GM12878 (cell line): ENCODE measurements around the gene ECM1. TPM values are rescaled to one million over a fixed set of nuclear protein-coding genes. Genes with fewer than 3 reads are reported as not detected.

ENCODE experiments used
- ATAC-seq: fragments of 200-7000 bp; cut with Tn5 transposase; 3 replicates; pipeline ENCODE4 v1.9.1; 2020; ENCODE audit warnings: mild to moderate bottlenecking, moderate library complexity
- BruUV-seq: library from RNA; stranded (reverse); fragments of 400-500 nt; replicated peaks from 2 replicates; lab custom pipeline; 2021; lab: Mats Ljungman, UMichigan
- CTCF ChIA-PET: fragments of 300-600 bp; sonication (Branson Sonifier 250); formaldehyde crosslinking; extraction: SDS; loops from one replicate; lab custom pipeline; 2021; ENCODE audit warnings: inconsistent platforms; lab: Yijun Ruan, JAX
- POLR2A ChIA-PET: fragments of 350-600 bp; formaldehyde crosslinking; extraction: SDS; loops from one replicate; lab custom pipeline; 2021; ENCODE audit warnings: inconsistent platforms; lab: Charles Lee
- RAD21 ChIA-PET: fragments of 300-600 bp; sonication (Branson Sonifier 250); formaldehyde crosslinking; loops from one replicate; lab custom pipeline; 2023; ENCODE audit warnings: antibody characterized with exemption; ENCODE audit not compliant: unreplicated experiment; lab: Charles Lee
- SMC1A ChIA-PET: fragments of 300-600 bp; sonication (Branson Sonifier 250); formaldehyde crosslinking; loops from one replicate; lab custom pipeline; 2023; ENCODE audit not compliant: unreplicated experiment, uncharacterized antibody; lab: Charles Lee
- DNase-seq: peaks from one replicate; pipeline ENCODE4 v3.0.0-alpha.2; 2011; ENCODE audit warnings: low read depth, low spot score
- FAIRE-seq: peaks from 3 replicates; lab custom pipeline; 2011; peaks lifted over from hg19 to GRCh38; lab: Jason Lieb, UNC
- H2AFZ ChIP-seq: 2 replicates; pipeline ENCODE4 v1.6.0; 2011; ENCODE audit warnings: low read depth, low read length, control low read depth; ENCODE audit not compliant: control insufficient read depth
- H3K27ac ChIP-seq: 2 replicates; pipeline ENCODE4 v1.5.1; 2011; ENCODE audit warnings: control low read depth; ENCODE audit not compliant: control insufficient read depth, insufficient read depth
- H3K27me3 ChIP-seq, 2 experiments: replicated peaks in 1 of 2; 2 replicates each; pipeline versions ENCODE4 v1.6.0 to v1.6.1; 2011; ENCODE audit warnings: low read length in 1 of 2; ENCODE audit not compliant: control insufficient read depth in 2 of 2, insufficient read depth in 2 of 2
- H3K36me3 ChIP-seq, 2 experiments: 2 replicates each; pipeline ENCODE4 v1.5.1; 2011; ENCODE audit warnings: low read length in 1 of 2; ENCODE audit not compliant: control insufficient read depth in 2 of 2, insufficient read depth in 2 of 2
- H3K4me1 ChIP-seq: 2 replicates; pipeline ENCODE4 v1.6.1; 2011; ENCODE audit warnings: mild to moderate bottlenecking, low read length, moderate library complexity, mixed read lengths; ENCODE audit not compliant: control insufficient read depth, insufficient read depth
- H3K4me2 ChIP-seq: 2 replicates; pipeline ENCODE4 v1.6.0; 2011; ENCODE audit warnings: control low read depth; ENCODE audit not compliant: control insufficient read depth, insufficient read depth
- H3K4me3 ChIP-seq: fragments of 200-600 bp; sonication (generic); 2 replicates; pipeline ENCODE4 v1.5.1; 2016
- H3K79me2 ChIP-seq: 2 replicates; pipeline ENCODE4 v1.6.0; 2011; ENCODE audit warnings: low read length; ENCODE audit not compliant: control insufficient read depth, insufficient read depth
- H3K9ac ChIP-seq: 2 replicates; pipeline ENCODE4 v1.8.0; 2011; ENCODE audit warnings: low read length, control low read depth, mixed read lengths; ENCODE audit not compliant: control insufficient read depth, insufficient read depth
- H3K9me3 ChIP-seq: replicated peaks from 3 replicates; pipeline ENCODE4 v1.5.1; 2011; ENCODE audit warnings: mild to moderate bottlenecking, low read length; ENCODE audit not compliant: control insufficient read depth, insufficient read depth
- H4K20me1 ChIP-seq: 2 replicates; pipeline ENCODE4 v1.6.0; 2011; ENCODE audit not compliant: control insufficient read depth, insufficient read depth
- ASH2L ChIP-seq: fragments of 300-600, 200-600 bp; sonication (generic); IDR thresholded peaks from 2 replicates; pipeline ENCODE4 v1.6.1; 2017; ENCODE audit warnings: low read depth, mild to moderate bottlenecking, borderline replicate concordance
- MTA3 ChIP-seq: IDR thresholded peaks from 2 replicates; pipeline ENCODE4 v1.6.1; 2012; ENCODE audit warnings: low read length, inconsistent platforms, borderline replicate concordance
- NFYA ChIP-seq: IDR thresholded peaks from 2 replicates; pipeline ENCODE4 v1.6.1; 2011; ENCODE audit warnings: low read depth, mild to moderate bottlenecking, low read length, improper control_type of control experiment, borderline replicate concordance
- SPI1 ChIP-seq: IDR thresholded peaks from 2 replicates; pipeline ENCODE4 v1.6.1; 2011; ENCODE audit warnings: low read depth, mild to moderate bottlenecking, low read length, moderate library complexity, borderline replicate concordance; ENCODE audit not compliant: insufficient read depth
- STAT1 ChIP-seq: fragments of 450-650 bp; conservative IDR thresholded peaks from 2 replicates; pipeline ENCODE4 v1.6.1; 2014; ENCODE audit warnings: antibody characterized with exemption, mild to moderate bottlenecking
- SUZ12 ChIP-seq: fragments of 200-600 bp; sonication (generic); IDR thresholded peaks from one replicate; pipeline ENCODE4 v1.6.1; 2018; ENCODE audit warnings: antibody characterized with exemption, mild to moderate bottlenecking; ENCODE audit not compliant: unreplicated experiment
- in situ Hi-C: fragments of 300-500 bp; cut with MboI; formaldehyde crosslinking; loops from 9 replicates; pipeline ENCODE4 v1.14.3; 2018; ENCODE audit warnings: mixed read lengths
- intact Hi-C: fragments of 100-400 bp; cut with micrococcal nuclease; formaldehyde crosslinking; loops from one replicate; pipeline ENCODE4 v1.14.2; 2022; ENCODE audit not compliant: unreplicated experiment
- polyA plus RNA-seq, 11 experiments: library from polyadenylated mRNA; depleted of rRNA in 4 of 11; unstranded in 6 of 11; stranded (reverse) in 5 of 11; fragments of >200 nt; fragmentation: Nextera tagmentation in 4 of 11; fragmentation: Illumina TruSeq in 1 of 11; extraction: Ambion mirVana in 4 of 11; extraction: Trizol in 1 of 11; gene quantifications; 1 replicate in 1 of 11; 2 replicates in 10 of 11; pipeline versions ENCODE4 v1.2.1 to v1.2.3, GENCODE V29; 2011 to 2016; ENCODE audit warnings: inconsistent platforms in 2 of 11, missing spikeins in 2 of 11, low read depth in 1 of 11
- total RNA-seq, 4 experiments: library from RNA; depleted of rRNA in 3 of 4; stranded (reverse); fragments of >200 nt in 3 of 4; fragmentation: Illumina TruSeq in 1 of 4; extraction: Trizol in 1 of 4; gene quantifications; 2 replicates each; pipeline versions ENCODE4 v1.2.1 to v1.2.3, GENCODE V29; 2013 to 2021
- TF ChIP-seq, protein P1 (sequence below): fragments of 450-650 bp; IDR thresholded peaks from 2 replicates; pipeline ENCODE4 v1.6.1; 2017; ENCODE audit warnings: mild to moderate bottlenecking, moderate library complexity
- TF ChIP-seq, protein P2 (sequence below): IDR thresholded peaks from 2 replicates; pipeline ENCODE4 v1.6.1; 2012; ENCODE audit warnings: mild to moderate bottlenecking, low read depth, low read length

Gene ECM1
- total and polyA plus RNA-seq, 10 of the 15 experiments (the other 5 are each of a cell fraction or from before 2014, with no cell fraction given): 0.06 to 1.3 (median 0.60) TPM

DNA sequence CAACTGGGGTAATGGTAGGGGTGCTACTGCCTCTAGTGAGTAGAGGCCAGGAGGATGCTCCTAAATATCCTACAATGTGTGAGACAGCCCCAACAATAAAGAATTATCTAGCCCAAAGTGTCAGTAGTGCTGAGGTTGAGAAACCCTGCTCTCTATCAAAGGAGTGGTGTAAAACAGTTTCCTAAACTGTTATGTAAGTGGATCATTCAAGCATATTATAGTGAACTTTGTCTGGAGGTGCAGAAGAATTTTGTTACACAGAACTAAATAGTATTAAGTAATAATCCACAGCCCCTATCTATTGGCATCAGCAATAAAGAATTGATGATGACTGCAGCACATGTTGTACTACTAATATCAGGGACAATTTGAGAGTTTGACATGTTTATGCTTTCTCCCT, 40.9 kb upstream of the ECM1 start:
- H3K27me3 ChIP-seq: no peaks in the 10 kb centered on the region
- ATAC-seq: no peak
- no peak overlapping the region for H3K27ac ChIP-seq
- H3K4me1 ChIP-seq: no peaks in the 10 kb centered on the region
- H3K79me2 ChIP-seq: no peaks in the 10 kb centered on the region
- intact Hi-C loops (no loop called here), in situ Hi-C loops (no loop called here)
- no peaks in the 10 kb centered on the region for H3K9me3 ChIP-seq
- ChIA-PET POLR2A (no interaction called here), RAD21 (no interaction called here), CTCF (interaction anchor here (0.7 to 2.2 kb wide), 3 partner anchors 65 to 71 kb away, joined by 3 to 13 read pairs (median 3); no protein-coding TSS in a partner anchor), SMC1A (interaction anchor here (0.5 kb wide), 1 partner anchor 65 kb away, joined by 3 read pairs; no protein-coding TSS in a partner anchor)
- TF ChIP-seq ASH2L (no peak), SUZ12 (no peak), MTA3 (no peak), SPI1 (no peak), NFYA (no peak), STAT1 (no peak)
- TF ChIP-seq, protein P1, sequence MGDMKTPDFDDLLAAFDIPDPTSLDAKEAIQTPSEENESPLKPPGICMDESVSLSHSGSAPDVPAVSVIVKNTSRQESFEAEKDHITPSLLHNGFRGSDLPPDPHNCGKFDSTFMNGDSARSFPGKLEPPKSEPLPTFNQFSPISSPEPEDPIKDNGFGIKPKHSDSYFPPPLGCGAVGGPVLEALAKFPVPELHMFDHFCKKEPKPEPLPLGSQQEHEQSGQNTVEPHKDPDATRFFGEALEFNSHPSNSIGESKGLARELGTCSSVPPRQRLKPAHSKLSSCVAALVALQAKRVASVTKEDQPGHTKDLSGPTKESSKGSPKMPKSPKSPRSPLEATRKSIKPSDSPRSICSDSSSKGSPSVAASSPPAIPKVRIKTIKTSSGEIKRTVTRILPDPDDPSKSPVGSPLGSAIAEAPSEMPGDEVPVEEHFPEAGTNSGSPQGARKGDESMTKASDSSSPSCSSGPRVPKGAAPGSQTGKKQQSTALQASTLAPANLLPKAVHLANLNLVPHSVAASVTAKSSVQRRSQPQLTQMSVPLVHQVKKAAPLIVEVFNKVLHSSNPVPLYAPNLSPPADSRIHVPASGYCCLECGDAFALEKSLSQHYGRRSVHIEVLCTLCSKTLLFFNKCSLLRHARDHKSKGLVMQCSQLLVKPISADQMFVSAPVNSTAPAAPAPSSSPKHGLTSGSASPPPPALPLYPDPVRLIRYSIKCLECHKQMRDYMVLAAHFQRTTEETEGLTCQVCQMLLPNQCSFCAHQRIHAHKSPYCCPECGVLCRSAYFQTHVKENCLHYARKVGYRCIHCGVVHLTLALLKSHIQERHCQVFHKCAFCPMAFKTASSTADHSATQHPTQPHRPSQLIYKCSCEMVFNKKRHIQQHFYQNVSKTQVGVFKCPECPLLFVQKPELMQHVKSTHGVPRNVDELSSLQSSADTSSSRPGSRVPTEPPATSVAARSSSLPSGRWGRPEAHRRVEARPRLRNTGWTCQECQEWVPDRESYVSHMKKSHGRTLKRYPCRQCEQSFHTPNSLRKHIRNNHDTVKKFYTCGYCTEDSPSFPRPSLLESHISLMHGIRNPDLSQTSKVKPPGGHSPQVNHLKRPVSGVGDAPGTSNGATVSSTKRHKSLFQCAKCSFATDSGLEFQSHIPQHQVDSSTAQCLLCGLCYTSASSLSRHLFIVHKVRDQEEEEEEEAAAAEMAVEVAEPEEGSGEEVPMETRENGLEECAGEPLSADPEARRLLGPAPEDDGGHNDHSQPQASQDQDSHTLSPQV: no peak
- TF ChIP-seq, protein P2, sequence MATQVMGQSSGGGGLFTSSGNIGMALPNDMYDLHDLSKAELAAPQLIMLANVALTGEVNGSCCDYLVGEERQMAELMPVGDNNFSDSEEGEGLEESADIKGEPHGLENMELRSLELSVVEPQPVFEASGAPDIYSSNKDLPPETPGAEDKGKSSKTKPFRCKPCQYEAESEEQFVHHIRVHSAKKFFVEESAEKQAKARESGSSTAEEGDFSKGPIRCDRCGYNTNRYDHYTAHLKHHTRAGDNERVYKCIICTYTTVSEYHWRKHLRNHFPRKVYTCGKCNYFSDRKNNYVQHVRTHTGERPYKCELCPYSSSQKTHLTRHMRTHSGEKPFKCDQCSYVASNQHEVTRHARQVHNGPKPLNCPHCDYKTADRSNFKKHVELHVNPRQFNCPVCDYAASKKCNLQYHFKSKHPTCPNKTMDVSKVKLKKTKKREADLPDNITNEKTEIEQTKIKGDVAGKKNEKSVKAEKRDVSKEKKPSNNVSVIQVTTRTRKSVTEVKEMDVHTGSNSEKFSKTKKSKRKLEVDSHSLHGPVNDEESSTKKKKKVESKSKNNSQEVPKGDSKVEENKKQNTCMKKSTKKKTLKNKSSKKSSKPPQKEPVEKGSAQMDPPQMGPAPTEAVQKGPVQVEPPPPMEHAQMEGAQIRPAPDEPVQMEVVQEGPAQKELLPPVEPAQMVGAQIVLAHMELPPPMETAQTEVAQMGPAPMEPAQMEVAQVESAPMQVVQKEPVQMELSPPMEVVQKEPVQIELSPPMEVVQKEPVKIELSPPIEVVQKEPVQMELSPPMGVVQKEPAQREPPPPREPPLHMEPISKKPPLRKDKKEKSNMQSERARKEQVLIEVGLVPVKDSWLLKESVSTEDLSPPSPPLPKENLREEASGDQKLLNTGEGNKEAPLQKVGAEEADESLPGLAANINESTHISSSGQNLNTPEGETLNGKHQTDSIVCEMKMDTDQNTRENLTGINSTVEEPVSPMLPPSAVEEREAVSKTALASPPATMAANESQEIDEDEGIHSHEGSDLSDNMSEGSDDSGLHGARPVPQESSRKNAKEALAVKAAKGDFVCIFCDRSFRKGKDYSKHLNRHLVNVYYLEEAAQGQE: no peak
- H3K4me2 ChIP-seq: no peak overlapping the region
- no peak overlapping the region for H2AFZ ChIP-seq
- no peak overlapping the region for H3K4me3 ChIP-seq
- H3K36me3 ChIP-seq: peaks cover 11 to 20% of the 10 kb centered on the region in 2 experiments
- BruUV-seq: no TSS peak
- no peak for DNase-seq
- FAIRE-seq: no peak
- no peak overlapping the region for H3K9ac ChIP-seq
- H4K20me1 ChIP-seq: no peaks in the 10 kb centered on the region
